Glutamatergic neuron (in vitro differentiated cells): Measurements from ENCODE around the gene LMBR1. TPM values are rescaled to one million over a fixed set of nuclear protein-coding genes. Genes with fewer than 3 reads are reported as not detected.

Experiments used
- DNase-seq: peaks from one replicate; pipeline ENCODE4 v3.0.0; 2022
- H3K27ac Mint-ChIP-seq: one replicate; pipeline ENCODE4 v1.8.0; 2020; ENCODE audit warnings: mild to moderate bottlenecking, mixed read lengths, inconsistent platforms; ENCODE audit not compliant: unreplicated experiment
- H3K27me3 Mint-ChIP-seq: one replicate; pipeline ENCODE4 v1.8.0; 2020; ENCODE audit warnings: mild to moderate bottlenecking, moderate library complexity, mixed read lengths, inconsistent platforms; ENCODE audit not compliant: unreplicated experiment
- H3K36me3 Mint-ChIP-seq: one replicate; pipeline ENCODE4 v1.8.0; 2020; ENCODE audit warnings: mild to moderate bottlenecking, mixed read lengths, inconsistent platforms; ENCODE audit not compliant: unreplicated experiment
- H3K4me1 Mint-ChIP-seq: one replicate; pipeline ENCODE4 v1.8.0; 2020; ENCODE audit warnings: mild to moderate bottlenecking, low read depth, mixed read lengths, inconsistent platforms; ENCODE audit not compliant: unreplicated experiment
- H3K4me3 Mint-ChIP-seq: one replicate; pipeline ENCODE4 v1.8.0; 2020; ENCODE audit warnings: mild to moderate bottlenecking, mixed read lengths, inconsistent platforms; ENCODE audit not compliant: unreplicated experiment
- H3K9me3 Mint-ChIP-seq: one replicate; pipeline ENCODE4 v1.8.0; 2020; ENCODE audit warnings: mild to moderate bottlenecking, moderate library complexity, mixed read lengths, inconsistent platforms; ENCODE audit not compliant: unreplicated experiment
- CTCF ChIP-seq: fragments of 200-600 bp; sonication (generic); IDR thresholded peaks from one replicate; pipeline ENCODE4 v1.5.0; 2021; ENCODE audit not compliant: partially characterized antibody, unreplicated experiment
- total RNA-seq: library from RNA; stranded (reverse); fragmentation: NEBNext Ultra II Directional; extraction: Animal tissue kit (Norgen Biotek cat#: 25700); gene quantifications from one replicate; pipeline ENCODE4 v1.2.1, GENCODE V29; 2021; ENCODE audit not compliant: unreplicated experiment

The LMBR1 gene
- total RNA-seq, 1 donor from 2014 or later: 41.0 TPM

- H3K27me3 Mint-ChIP-seq: no peaks in the 10 kb centered on the region
- no peaks in the 10 kb centered on the region for H3K36me3 Mint-ChIP-seq
- H3K27ac Mint-ChIP-seq: no peak overlapping the region
- H3K9me3 Mint-ChIP-seq: no peaks in the 10 kb centered on the region
- DNase-seq: no peak
- no peak overlapping the region for H3K4me3 Mint-ChIP-seq
- no peak for TF ChIP-seq CTCF
- no peaks in the 10 kb centered on the region for H3K4me1 Mint-ChIP-seq
Measured at GRCh38 chr7:156842740-156843140, 50.2 kb downstream of the LMBR1 start.

DNA sequence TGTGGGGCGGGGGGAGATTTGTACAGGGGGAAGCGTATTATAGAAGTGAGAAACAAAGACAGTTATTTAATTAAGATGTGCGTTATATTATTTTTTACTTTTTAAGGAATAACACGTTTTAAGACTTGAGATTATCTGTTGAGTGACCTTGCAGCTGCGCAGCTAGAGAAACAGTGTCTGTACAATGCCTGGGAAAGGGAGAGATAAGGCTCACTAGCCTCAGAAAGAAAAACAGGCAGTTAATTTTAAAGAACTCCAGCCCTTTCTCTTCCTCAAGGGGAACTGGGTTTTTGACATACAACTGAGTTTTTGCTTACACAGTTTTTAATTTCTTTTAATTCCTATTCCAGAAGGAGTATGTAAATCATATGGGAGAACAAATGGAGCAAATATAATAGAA is 50.7 kb downstream of the LMBR1 start:
- H3K36me3 Mint-ChIP-seq: no peaks in the 10 kb centered on the region
- DNase-seq: no peak
- no peak overlapping the region for H3K4me3 Mint-ChIP-seq
- no peak for TF ChIP-seq CTCF
- H3K4me1 Mint-ChIP-seq: no peaks in the 10 kb centered on the region
- no peaks in the 10 kb centered on the region for H3K9me3 Mint-ChIP-seq
- H3K27ac Mint-ChIP-seq: no peak overlapping the region
- H3K27me3 Mint-ChIP-seq: no peaks in the 10 kb centered on the region

DNA sequence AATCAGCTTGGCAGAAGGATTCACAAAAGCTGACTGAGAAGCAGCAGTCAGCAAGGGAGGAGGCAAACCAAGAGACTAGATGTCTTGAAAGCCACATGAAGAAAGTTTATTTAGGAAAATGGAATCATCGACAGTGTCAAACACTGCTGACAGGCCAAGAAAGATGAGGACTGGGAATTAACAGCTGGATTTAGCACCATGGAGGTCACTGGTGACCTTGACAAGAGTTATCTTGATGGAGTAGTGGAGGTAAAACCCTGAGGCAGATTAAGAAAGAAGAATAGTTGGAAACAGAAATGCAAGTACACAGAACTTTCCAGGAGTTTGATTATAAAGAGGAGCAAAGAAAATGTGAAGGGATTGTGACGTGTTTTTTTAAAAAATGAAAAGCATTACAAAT is 51.5 kb downstream of the LMBR1 start:
- DNase-seq: no peak
- Mint-ChIP-seq H3K4me3 (no peak overlapping the region), H3K4me1 (no peaks in the 10 kb centered on the region), H3K27me3 (no peaks in the 10 kb centered on the region), H3K27ac (no peak overlapping the region), H3K9me3 (no peaks in the 10 kb centered on the region), H3K36me3 (no peaks in the 10 kb centered on the region)
- TF ChIP-seq CTCF: no peak

DNA sequence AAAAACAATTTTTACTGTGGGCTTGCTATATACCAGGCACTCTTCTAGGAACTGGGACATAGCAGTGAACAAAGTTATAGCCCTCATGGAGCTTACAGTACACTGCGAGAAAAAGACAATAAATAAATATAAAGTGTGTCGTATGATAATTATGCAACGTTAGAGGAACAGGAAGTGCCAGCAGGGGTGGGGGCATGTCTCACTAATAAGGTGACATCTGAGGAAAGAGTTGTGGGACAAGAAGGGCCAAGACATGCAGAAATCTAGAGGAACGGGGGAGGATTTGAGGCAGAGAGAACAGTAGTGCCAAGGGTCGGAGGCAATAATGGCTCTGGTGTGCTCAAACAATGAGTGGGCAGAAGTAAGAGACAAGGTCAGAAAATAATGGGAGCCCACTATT is 52.8 kb downstream of the LMBR1 start:
- Mint-ChIP-seq H3K27ac (no peak overlapping the region), H3K4me3 (no peak overlapping the region), H3K9me3 (no peaks in the 10 kb centered on the region), H3K36me3 (no peaks in the 10 kb centered on the region), H3K27me3 (no peaks in the 10 kb centered on the region), H3K4me1 (no peaks in the 10 kb centered on the region)
- TF ChIP-seq CTCF: no peak
- no peak for DNase-seq

DNA sequence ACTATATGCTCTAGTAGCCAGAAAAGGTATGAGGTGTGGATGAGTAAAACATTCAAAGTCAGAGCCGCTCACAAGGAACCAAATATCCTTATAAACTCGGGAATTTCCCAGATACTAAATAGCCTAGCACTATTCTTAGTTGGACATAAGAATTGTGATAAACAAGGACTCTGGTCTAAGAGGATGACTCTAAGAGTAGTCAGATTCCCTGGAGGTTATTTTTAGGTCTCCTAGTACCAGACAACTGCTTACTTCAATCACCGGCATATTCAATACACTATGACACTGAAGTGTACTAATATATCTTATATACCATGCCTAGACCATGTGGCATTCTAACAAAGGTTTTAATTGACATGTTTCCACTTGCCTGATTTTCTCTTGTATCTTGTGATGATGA is 56.5 kb downstream of the LMBR1 start:
- no peak for DNase-seq
- H3K27me3 Mint-ChIP-seq: no peaks in the 10 kb centered on the region
- H3K36me3 Mint-ChIP-seq: no peaks in the 10 kb centered on the region
- no peak overlapping the region for H3K27ac Mint-ChIP-seq
- H3K9me3 Mint-ChIP-seq: no peaks in the 10 kb centered on the region
- TF ChIP-seq CTCF: no peak
- H3K4me1 Mint-ChIP-seq: peaks cover 1% of the 10 kb centered on the region
- H3K4me3 Mint-ChIP-seq: no peak overlapping the region
